HepG2 (cell line): ENCODE results near the gene CASP1.

Experiments
- CTCF ChIP-seq: sonication (generic); formaldehyde crosslinking; IDR thresholded peaks from 2 replicates; pipeline ENCODE4 v1.5.0; 2020; ENCODE audit warnings: mild to moderate bottlenecking, missing genetic modification reagents, moderate library complexity
- POLR2AphosphoS5 ChIP-seq: IDR thresholded peaks from 2 replicates; pipeline ENCODE4 v1.6.1; 2012; ENCODE audit warnings: low read depth, low read length
- SP1 ChIP-seq, 2 experiments: fragments of 450-650 bp in 1 of 2; sonication (generic) in 1 of 2; formaldehyde crosslinking in 1 of 2; IDR thresholded peaks; 2 replicates each; pipeline versions ENCODE4 v1.4.0 to v1.6.1; 2016 to 2020; ENCODE audit warnings: missing genetic modification reagents in 1 of 2
- SP2 ChIP-seq: sonication (generic); formaldehyde crosslinking; IDR thresholded peaks from 2 replicates; pipeline ENCODE4 v1.5.1; 2020; ENCODE audit warnings: mild to moderate bottlenecking, missing genetic modification reagents
- ZBTB26 ChIP-seq: IDR thresholded peaks from 2 replicates; pipeline ENCODE4 v1.6.1; 2016; ENCODE audit warnings: missing compliant biosample characterization, missing genetic modification reagents, borderline replicate concordance
- ZNF644 ChIP-seq: IDR thresholded peaks from 2 replicates; pipeline ENCODE4 v1.6.1; 2016; ENCODE audit warnings: low read depth
- ZNF883 ChIP-seq: sonication (generic); formaldehyde crosslinking; IDR thresholded peaks from 2 replicates; pipeline ENCODE4 v1.5.1; 2020; ENCODE audit warnings: mild to moderate bottlenecking, missing genetic modification reagents; ENCODE audit errors: not compliant biosample characterization

- TF ChIP-seq POLR2AphosphoS5 (no peak), ZNF883 (CRISPR knock-in tag) (no peak), ZNF644 (CRISPR knock-in tag) (0 out of 2 replicates have a peak, but pooled peaks have one; percentile 10), SP2 (no peak), SP1 (IDR thresholded peaks at IDR 0.05) (no peak), SP1 (CRISPR knock-in tag; IDR thresholded peaks at IDR 0.05) (no peak), CTCF (no peak), ZBTB26 (CRISPR knock-in tag) (no peak)
These were observed 34.8 kb downstream of the CASP1 start for GRCh38 chr11:105000167-105000566.
